A549 (cell line): Measurements from ENCODE around the gene TNFAIP8L1. TPM values are rescaled to one million over a fixed set of nuclear protein-coding genes. Genes with fewer than 3 reads are reported as not detected.

ENCODE experiments used
- ATAC-seq, 2 experiments: fragments of 200-7000 bp in 1 of 2; fragments of >200 bp in 1 of 2; cut with Nextera tagmentation in 1 of 2; cut with Tn5 transposase in 1 of 2; 3 replicates each; pipeline versions ENCODE4 v1.8.0 to v1.9.1; 2018 to 2020; ENCODE audit warnings: mild to moderate bottlenecking in 1 of 2, moderate library complexity in 1 of 2
- CTCF ChIA-PET: fragments of 300-600 bp; sonication (Branson Sonifier 250); formaldehyde crosslinking; extraction: SDS; loops from one replicate; lab custom pipeline; 2021; ENCODE audit warnings: antibody characterized with exemption, inconsistent platforms; lab: Yijun Ruan, JAX
- POLR2A ChIA-PET: fragments of 350-600 bp; formaldehyde crosslinking; extraction: SDS; loops from one replicate; lab custom pipeline; 2021; ENCODE audit warnings: antibody characterized with exemption, inconsistent platforms; lab: Yijun Ruan, JAX
- DNase-seq, 2 experiments: peaks; one replicate each; pipeline versions ENCODE4 v3.0.0 to v3.0.0-alpha.2; 2011 to 2016; ENCODE audit warnings: low read depth in 1 of 2, low spot score in 1 of 2
- FAIRE-seq: peaks from 2 replicates; lab custom pipeline; 2011; peaks lifted over from hg19 to GRCh38; lab: Jason Lieb, UNC
- H3K27ac ChIP-seq, 2 experiments: fragments of >200 bp; sonication (Bioruptor Twin); formaldehyde crosslinking; 3 replicates each; pipeline ENCODE4 v1.5.1; 2016 to 2017
- H3K4me1 ChIP-seq: fragments of >200 bp; sonication (Bioruptor Twin); formaldehyde crosslinking; 3 replicates; pipeline ENCODE4 v1.6.1; 2016
- H3K4me2 ChIP-seq: fragments of >200 bp; sonication (Bioruptor Twin); formaldehyde crosslinking; 3 replicates; pipeline ENCODE4 v1.6.1; 2016
- H3K4me3 ChIP-seq: fragments of >200 bp; sonication (Bioruptor Twin); formaldehyde crosslinking; 3 replicates; pipeline ENCODE4 v1.5.1; 2016
- H3K9me3 ChIP-seq: fragments of >200 bp; sonication (Bioruptor Twin); formaldehyde crosslinking; 3 replicates; pipeline ENCODE4 v1.6.1; 2016
- CHD4 ChIP-seq: fragments of 200-600 bp; sonication (generic); IDR thresholded peaks from 2 replicates; pipeline ENCODE4 v1.6.1; 2016; ENCODE audit warnings: antibody characterized with exemption, mild to moderate bottlenecking, borderline replicate concordance
- EHF ChIP-seq: fragments of 250-450 bp; sonication (Bioruptor Pico); IDR thresholded peaks from 2 replicates; pipeline ENCODE4 v1.5.0; 2020; ENCODE audit warnings: mild to moderate bottlenecking
- MAFK ChIP-seq: fragments of 450-650 bp; IDR thresholded peaks from 2 replicates; pipeline ENCODE4 v1.6.1; 2014; ENCODE audit not compliant: partially characterized antibody
- POLR2A ChIP-seq: IDR thresholded peaks from 2 replicates; pipeline ENCODE4 v1.6.1; 2012; ENCODE audit warnings: mild to moderate bottlenecking, low read length
- POLR2AphosphoS2 ChIP-seq: conservative IDR thresholded peaks from 2 replicates; pipeline ENCODE4 v1.6.1; 2012; ENCODE audit warnings: low read length, improper control_type of control experiment, inconsistent platforms
- ZFP36 ChIP-seq: fragments of 450-650 bp; IDR thresholded peaks from 2 replicates; pipeline ENCODE4 v1.6.1; 2014; ENCODE audit warnings: borderline replicate concordance; ENCODE audit not compliant: partially characterized antibody
- ZNF302 ChIP-seq: fragments of 250-450 bp; sonication (Bioruptor Pico); IDR thresholded peaks from 2 replicates; pipeline ENCODE4 v1.9.0; 2021; ENCODE audit warnings: inconsistent platforms, mild to moderate bottlenecking, moderate library complexity
- WGBS: methylation state at CpG from one replicate; pipeline ENCODE4 v1.1.6; 2017; ENCODE audit errors: missing lambda C conversion rate; 5-methylcytosine and 5-hydroxymethylcytosine counted together
- polyA plus RNA-seq, 4 experiments: library from polyadenylated mRNA; depleted of rRNA in 3 of 4; stranded (reverse); fragments of >200 nt; fragmentation: RNase III in 1 of 4; extraction: RNeasy Plus Mini Kit Qiagen cat#74134 plus additional on column Dnase treatment in 1 of 4; gene quantifications; 2 replicates in 3 of 4; 3 replicates in 1 of 4; pipeline ENCODE4 v1.2.3, GENCODE V29; 2011 to 2017

Gene TNFAIP8L1
- polyA plus RNA-seq, 2 of the 4 experiments (the other 2 are of a cell fraction) = 3.2 to 5.9 TPM

- TF ChIP-seq EHF (no peak), POLR2AphosphoS2 (no peak), MAFK (no peak), CHD4 (no peak)
These were observed 64.5 kb downstream of the TNFAIP8L1 start (continued) for GRCh38 chr19:4703671-4704316.

GRCh38 chr19:4704317-4704673 is 65.0 kb downstream of the TNFAIP8L1 start:
- Histone ChIP-seq H3K4me3 (no peak overlapping the region), H3K4me2 (no peak overlapping the region), H3K9me3 (no peaks in the 10 kb centered on the region), H3K4me1 (peaks cover 15% of the 10 kb centered on the region; the same call in 2 of the 3 replicates), H3K27ac (no peak overlapping the region)
- TF ChIP-seq ZFP36 = no peak
- no peak for TF ChIP-seq ZNF302
- no peak for TF ChIP-seq POLR2A
- ChIA-PET CTCF (interaction anchor here (1.2 to 1.6 kb wide), 2 partner anchors 16 to 27 kb away, joined by 3 to 4 read pairs; no protein-coding TSS in a partner anchor), POLR2A (no interaction called here)
- FAIRE-seq = no peak
- ATAC-seq = no peak
- 96% methylated on average over 7 of the region's 9 CpGs for WGBS
- DNase-seq = no peak

Other genes with a start within 250 kb of the TNFAIP8L1 start
- 18.2 and 20.1 TPM in 2 replicates for gene SH3GL1, start 239.0 kb upstream of the TNFAIP8L1 start, polyA plus RNA-seq (2011; rRNA removed)
- 34.7 to 36.0 TPM (median 35.1 TPM) in 3 replicates for gene SH3GL1, start 239.0 kb upstream of the TNFAIP8L1 start, polyA plus RNA-seq (2017; fragmentation: RNase III; extraction: RNeasy Plus Mini Kit Qiagen cat#74134 plus additional on column Dnase treatment)
- 11.7 and 15.6 TPM in 2 replicates for gene CHAF1A, start 236.9 kb upstream of the TNFAIP8L1 start, polyA plus RNA-seq (2011; rRNA removed)
- gene CHAF1A, start 236.9 kb upstream of the TNFAIP8L1 start, polyA plus RNA-seq (2017; fragmentation: RNase III; extraction: RNeasy Plus Mini Kit Qiagen cat#74134 plus additional on column Dnase treatment) = 24.7 to 28.0 TPM (median 27.0 TPM) in 3 replicates
- gene UBXN6, start 181.7 kb upstream of the TNFAIP8L1 start, polyA plus RNA-seq (2011; rRNA removed) = 19.9 and 23.0 TPM in 2 replicates
- 27.4 to 32.7 TPM (median 31.6 TPM) in 3 replicates for gene UBXN6, start 181.7 kb upstream of the TNFAIP8L1 start, polyA plus RNA-seq (2017; fragmentation: RNase III; extraction: RNeasy Plus Mini Kit Qiagen cat#74134 plus additional on column Dnase treatment)
- gene HDGFL2, start 167.2 kb upstream of the TNFAIP8L1 start, polyA plus RNA-seq (2011; rRNA removed) = 8.9 and 10.8 TPM in 2 replicates
- gene HDGFL2, start 167.2 kb upstream of the TNFAIP8L1 start, polyA plus RNA-seq (2017; fragmentation: RNase III; extraction: RNeasy Plus Mini Kit Qiagen cat#74134 plus additional on column Dnase treatment) = 29.6 to 36.1 TPM (median 34.3 TPM) in 3 replicates
- gene PLIN4, start 121.0 kb upstream of the TNFAIP8L1 start, polyA plus RNA-seq (2011; rRNA removed) = 0.04 and 0.07 TPM in 2 replicates
- 0.20 to 0.24 TPM (median 0.23 TPM) in 3 replicates for gene PLIN4, start 121.0 kb upstream of the TNFAIP8L1 start, polyA plus RNA-seq (2017; fragmentation: RNase III; extraction: RNeasy Plus Mini Kit Qiagen cat#74134 plus additional on column Dnase treatment)
- gene PLIN5, start 104.3 kb upstream of the TNFAIP8L1 start, polyA plus RNA-seq (2011; rRNA removed) = 0.04 and 0.25 TPM in 2 replicates
- 0.08 to 0.11 TPM in 2 of 3 replicates, not detected in the other for gene PLIN5, start 104.3 kb upstream of the TNFAIP8L1 start, polyA plus RNA-seq (2017; fragmentation: RNase III; extraction: RNeasy Plus Mini Kit Qiagen cat#74134 plus additional on column Dnase treatment)
- 0.18 and 0.21 TPM in 2 replicates for gene LRG1, start 99.5 kb upstream of the TNFAIP8L1 start, polyA plus RNA-seq (2011; rRNA removed)
- 0.03 to 0.04 TPM in 2 of 3 replicates, not detected in the other for gene LRG1, start 99.5 kb upstream of the TNFAIP8L1 start, polyA plus RNA-seq (2017; fragmentation: RNase III; extraction: RNeasy Plus Mini Kit Qiagen cat#74134 plus additional on column Dnase treatment)
- 5.4 and 5.7 TPM in 2 replicates for gene SEMA6B, start 79.8 kb upstream of the TNFAIP8L1 start, polyA plus RNA-seq (2011; rRNA removed)
- 8.0 to 9.0 TPM (median 9.0 TPM) in 3 replicates for gene SEMA6B, start 79.8 kb upstream of the TNFAIP8L1 start, polyA plus RNA-seq (2017; fragmentation: RNase III; extraction: RNeasy Plus Mini Kit Qiagen cat#74134 plus additional on column Dnase treatment)
- gene MYDGF, start 30.8 kb downstream of the TNFAIP8L1 start, polyA plus RNA-seq (2011; rRNA removed) = 62.1 and 63.3 TPM in 2 replicates
- 101 to 107 TPM (median 104 TPM) in 3 replicates for gene MYDGF, start 30.8 kb downstream of the TNFAIP8L1 start, polyA plus RNA-seq (2017; fragmentation: RNase III; extraction: RNeasy Plus Mini Kit Qiagen cat#74134 plus additional on column Dnase treatment)
- 10.1 and 16.3 TPM in 2 replicates for gene DPP9, start 84.3 kb downstream of the TNFAIP8L1 start, polyA plus RNA-seq (2011; rRNA removed)
- gene DPP9, start 84.3 kb downstream of the TNFAIP8L1 start, polyA plus RNA-seq (2017; fragmentation: RNase III; extraction: RNeasy Plus Mini Kit Qiagen cat#74134 plus additional on column Dnase treatment) = 52.8 to 65.9 TPM (median 53.5 TPM) in 3 replicates
- gene FEM1A, start 152.2 kb downstream of the TNFAIP8L1 start, polyA plus RNA-seq (2011; rRNA removed) = 3.2 and 3.5 TPM in 2 replicates
- gene FEM1A, start 152.2 kb downstream of the TNFAIP8L1 start, polyA plus RNA-seq (2017; fragmentation: RNase III; extraction: RNeasy Plus Mini Kit Qiagen cat#74134 plus additional on column Dnase treatment) = 4.0 to 4.1 TPM (median 4.0 TPM) in 3 replicates
- 0.78 and 2.0 TPM in 2 replicates for gene TICAM1, start 192.2 kb downstream of the TNFAIP8L1 start, polyA plus RNA-seq (2011; rRNA removed)
- 3.8 to 4.0 TPM (median 3.9 TPM) in 3 replicates for gene TICAM1, start 192.2 kb downstream of the TNFAIP8L1 start, polyA plus RNA-seq (2017; fragmentation: RNase III; extraction: RNeasy Plus Mini Kit Qiagen cat#74134 plus additional on column Dnase treatment)
- gene PLIN3, start 228.2 kb downstream of the TNFAIP8L1 start, polyA plus RNA-seq (2011; rRNA removed) = 28.4 and 30.1 TPM in 2 replicates
- gene PLIN3, start 228.2 kb downstream of the TNFAIP8L1 start, polyA plus RNA-seq (2017; fragmentation: RNase III; extraction: RNeasy Plus Mini Kit Qiagen cat#74134 plus additional on column Dnase treatment) = 75.7 to 84.3 TPM (median 83.7 TPM) in 3 replicates